ENCODE results near the gene DYNC2H1. TPM values are rescaled to one million over a fixed set of nuclear protein-coding genes. Genes with fewer than 3 reads are reported as not detected.

DYNC2H1 gene
- total RNA-seq, 2 experiments from 2014 or later = 1.3 to 2.0 TPM

DNA sequence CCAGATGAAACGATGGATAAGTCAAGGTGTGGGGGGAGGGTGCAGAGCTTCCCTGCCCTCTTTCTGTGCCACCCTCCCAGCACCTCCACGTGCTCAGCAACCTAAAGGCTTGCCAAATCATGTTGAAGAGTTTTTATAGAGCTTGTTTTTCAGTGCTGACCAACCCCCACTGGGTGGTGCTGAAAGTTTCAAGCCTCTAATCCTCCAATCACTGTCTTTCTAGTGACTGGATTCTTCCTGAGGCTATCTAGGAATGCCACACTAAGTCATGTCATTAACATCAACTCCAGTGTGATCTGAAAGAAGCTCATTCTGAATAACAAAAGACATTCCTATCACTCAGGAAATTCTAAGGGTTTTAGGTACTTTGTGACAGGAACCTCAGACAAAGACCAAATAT, 382.6 kb downstream of the DYNC2H1 start:
- Mint-ChIP-seq H3K4me3 (no peak overlapping the region), H3K27me3 (no peaks in the 10 kb centered on the region), H3K4me1 (ENCODE audit: low read depth) (peaks cover 10% of the 10 kb centered on the region), H3K9me3 (no peaks in the 10 kb centered on the region), H3K36me3 (ENCODE audit: low read depth) (no peaks in the 10 kb centered on the region), H3K27ac (no peak overlapping the region)
- ATAC-seq (no peak), DNase-seq (no peak)
- TF ChIP-seq, protein P1, sequence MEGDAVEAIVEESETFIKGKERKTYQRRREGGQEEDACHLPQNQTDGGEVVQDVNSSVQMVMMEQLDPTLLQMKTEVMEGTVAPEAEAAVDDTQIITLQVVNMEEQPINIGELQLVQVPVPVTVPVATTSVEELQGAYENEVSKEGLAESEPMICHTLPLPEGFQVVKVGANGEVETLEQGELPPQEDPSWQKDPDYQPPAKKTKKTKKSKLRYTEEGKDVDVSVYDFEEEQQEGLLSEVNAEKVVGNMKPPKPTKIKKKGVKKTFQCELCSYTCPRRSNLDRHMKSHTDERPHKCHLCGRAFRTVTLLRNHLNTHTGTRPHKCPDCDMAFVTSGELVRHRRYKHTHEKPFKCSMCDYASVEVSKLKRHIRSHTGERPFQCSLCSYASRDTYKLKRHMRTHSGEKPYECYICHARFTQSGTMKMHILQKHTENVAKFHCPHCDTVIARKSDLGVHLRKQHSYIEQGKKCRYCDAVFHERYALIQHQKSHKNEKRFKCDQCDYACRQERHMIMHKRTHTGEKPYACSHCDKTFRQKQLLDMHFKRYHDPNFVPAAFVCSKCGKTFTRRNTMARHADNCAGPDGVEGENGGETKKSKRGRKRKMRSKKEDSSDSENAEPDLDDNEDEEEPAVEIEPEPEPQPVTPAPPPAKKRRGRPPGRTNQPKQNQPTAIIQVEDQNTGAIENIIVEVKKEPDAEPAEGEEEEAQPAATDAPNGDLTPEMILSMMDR (IDR thresholded peaks at IDR 0.05) = no peak
- ChIA-PET POLR2A (no interaction called here), CTCF (no interaction called here)
- intact Hi-C loops (cut with micrococcal nuclease) = no loop called here

DNA sequence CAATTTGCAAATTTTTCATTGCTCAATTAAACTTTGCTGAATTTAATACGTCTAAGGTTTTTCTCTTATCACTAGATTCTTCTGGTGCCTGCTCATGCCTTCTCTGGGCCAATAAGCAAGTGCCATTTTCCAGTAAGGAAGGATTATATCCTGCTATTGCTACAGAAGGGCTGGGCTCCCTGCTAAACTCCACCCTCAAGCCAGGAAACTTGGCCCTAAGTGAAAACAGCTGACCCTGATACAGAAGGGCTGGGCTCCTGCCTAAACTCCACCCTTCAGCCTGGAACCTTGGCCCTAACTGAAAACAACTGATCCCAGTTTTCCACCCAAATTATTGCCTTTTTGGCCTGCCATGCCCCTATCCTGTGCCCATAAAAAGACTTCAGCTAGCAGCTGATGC, 385.3 kb downstream of the DYNC2H1 start:
- H3K9me3 Mint-ChIP-seq = no peaks in the 10 kb centered on the region
- H3K4me3 Mint-ChIP-seq = no peak overlapping the region
- DNase-seq (no peak), ATAC-seq (no peak)
- peaks cover 5% of the 10 kb centered on the region for H3K27me3 Mint-ChIP-seq
- intact Hi-C loops (cut with micrococcal nuclease) = no loop called here
- TF ChIP-seq, protein P1 (IDR thresholded peaks at IDR 0.05) = no peak
- ChIA-PET CTCF (no interaction called here), POLR2A (no interaction called here)
- no peak overlapping the region for H3K27ac Mint-ChIP-seq
- no peaks in the 10 kb centered on the region for H3K36me3 Mint-ChIP-seq (ENCODE audit: low read depth)
- H3K4me1 Mint-ChIP-seq (ENCODE audit: low read depth) = no peaks in the 10 kb centered on the region

DNA sequence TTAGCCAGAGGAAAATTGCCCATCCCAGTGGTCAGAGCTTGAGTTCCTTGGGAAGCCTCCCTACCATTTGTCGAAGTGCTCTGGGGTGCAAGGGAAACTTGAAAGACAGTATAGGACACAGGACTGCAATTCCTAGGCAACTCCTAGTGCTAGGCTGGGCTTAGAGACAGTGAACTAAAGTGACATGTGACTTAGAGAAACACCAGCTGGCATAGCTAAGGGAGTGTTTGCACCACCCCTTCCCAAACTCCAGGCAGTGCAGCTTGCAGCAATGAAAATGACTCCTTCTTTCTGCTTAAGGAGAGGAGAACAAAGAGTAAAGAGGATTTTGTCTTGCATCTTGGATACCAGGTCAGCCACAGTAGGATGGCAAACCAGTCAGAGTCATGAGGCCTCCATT, 388.0 kb downstream of the DYNC2H1 start:
- Mint-ChIP-seq H3K4me3 (no peak overlapping the region), H3K27ac (no peak overlapping the region), H3K4me1 (ENCODE audit: low read depth) (no peaks in the 10 kb centered on the region), H3K27me3 (peaks cover 5% of the 10 kb centered on the region), H3K9me3 (no peaks in the 10 kb centered on the region), H3K36me3 (ENCODE audit: low read depth) (no peaks in the 10 kb centered on the region)
- TF ChIP-seq, protein P1 (IDR thresholded peaks at IDR 0.05) = no peak
- intact Hi-C loops (cut with micrococcal nuclease) = no loop called here
- ChIA-PET CTCF (no interaction called here), POLR2A (no interaction called here)
- no peak for DNase-seq
- no peak for ATAC-seq

DNA sequence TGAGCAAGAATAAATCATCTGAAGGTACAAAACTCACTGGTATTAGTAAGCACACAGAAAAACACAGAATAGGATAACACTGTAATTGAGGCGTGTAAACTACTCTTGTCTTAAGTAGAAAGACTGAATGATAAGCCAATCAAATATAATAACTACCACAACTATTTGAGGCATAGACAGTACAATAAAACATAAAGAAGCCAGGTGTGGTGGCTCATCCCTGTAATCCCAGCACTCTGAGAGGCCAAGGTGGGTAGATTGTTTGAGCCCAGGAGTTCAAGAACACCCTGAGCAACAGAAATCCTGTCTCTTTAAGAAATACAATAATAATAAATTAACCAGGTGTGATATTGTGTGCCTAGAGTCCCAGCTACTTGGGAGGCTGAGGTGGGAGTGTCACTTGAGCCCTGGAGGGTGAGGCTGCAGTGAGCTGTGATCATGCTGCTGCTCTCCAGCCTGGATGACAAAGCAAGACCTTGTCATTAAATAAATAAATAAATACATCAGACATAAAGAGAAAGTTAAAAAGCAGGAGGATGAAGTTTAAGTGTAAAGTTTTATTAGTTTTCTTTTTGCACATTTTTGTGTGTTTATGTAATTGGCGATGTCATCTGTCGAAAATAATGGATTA, 390.6 kb downstream of the DYNC2H1 start:
- peaks cover 5% of the 10 kb centered on the region for H3K27me3 Mint-ChIP-seq
- no peak for ATAC-seq
- intact Hi-C loops (cut with micrococcal nuclease) = no loop called here
- TF ChIP-seq, protein P1 (IDR thresholded peaks at IDR 0.05) = no peak
- no peaks in the 10 kb centered on the region for H3K4me1 Mint-ChIP-seq (ENCODE audit: low read depth)
- no peaks in the 10 kb centered on the region for H3K36me3 Mint-ChIP-seq (ENCODE audit: low read depth)
- POLR2A ChIA-PET = no interaction called here
- no peak overlapping the region for H3K27ac Mint-ChIP-seq
- CTCF ChIA-PET = no interaction called here
- no peak overlapping the region for H3K4me3 Mint-ChIP-seq
- DNase-seq = no peak
- H3K9me3 Mint-ChIP-seq = no peaks in the 10 kb centered on the region

DNA sequence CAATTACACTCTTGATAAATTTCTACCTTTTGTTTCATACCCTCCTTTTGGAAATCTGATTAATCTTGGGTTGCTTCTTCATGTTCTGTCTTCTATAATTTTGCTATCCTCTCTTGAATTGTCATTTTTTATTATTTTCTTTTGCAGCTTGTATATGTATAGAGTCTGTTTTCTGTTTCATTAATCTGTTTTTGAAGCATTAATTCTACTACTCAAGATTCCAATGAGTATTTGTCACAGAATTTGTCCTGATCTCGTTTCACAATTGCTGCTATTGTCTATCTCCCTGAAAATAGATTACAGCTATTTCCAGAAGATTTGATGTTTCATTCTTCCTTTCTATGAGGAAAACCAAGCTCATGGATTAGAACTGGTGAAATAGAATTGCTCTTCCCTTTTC, 406.1 kb downstream of the DYNC2H1 start:
- no peak for ATAC-seq
- DNase-seq = no peak
- TF ChIP-seq, protein P1 (IDR thresholded peaks at IDR 0.05) = no peak
- no peak overlapping the region for H3K4me3 Mint-ChIP-seq
- POLR2A ChIA-PET = no interaction called here
- H3K27me3 Mint-ChIP-seq = no peaks in the 10 kb centered on the region
- no peak overlapping the region for H3K27ac Mint-ChIP-seq
- H3K4me1 Mint-ChIP-seq (ENCODE audit: low read depth) = no peaks in the 10 kb centered on the region
- no peaks in the 10 kb centered on the region for H3K9me3 Mint-ChIP-seq
- intact Hi-C loops (cut with micrococcal nuclease) = no loop called here
- CTCF ChIA-PET = no interaction called here
- H3K36me3 Mint-ChIP-seq (ENCODE audit: low read depth) = no peaks in the 10 kb centered on the region

Measured in activated CD8-positive, alpha-beta T cell treated with anti-CD3 and anti-CD28 coated beads for 36 hours (primary cell).